Tibial nerve (tissue), 4 donors: ENCODE measurements around the gene WSB2. TPM values are rescaled to one million over a fixed set of nuclear protein-coding genes. Genes with fewer than 3 reads are reported as not detected.
"Not testable (repeated sequence)": the region's sequence is repeated elsewhere in the genome, so short reads cannot be mapped to it uniquely, and the experiment has no call there.

Source experiments
- DNase-seq, 2 donors: peaks; one replicate each; pipeline ENCODE4 v3.0.0-alpha.2; 2019; ENCODE audit warnings: low spot score in 2 of 2
- H3K27ac ChIP-seq, 4 donors: fragments of 200-600 bp; sonication (generic) in 3 of 4; one replicate each; pipeline ENCODE4 v1.5.1; 2017 to 2019; ENCODE audit warnings: mild to moderate bottlenecking in 1 of 4
- H3K27me3 ChIP-seq, 2 donors: fragments of 200-600 bp; sonication (generic) in 1 of 2; one replicate each; pipeline versions ENCODE4 v1.5.1 to v1.6.0; 2017 to 2019
- H3K36me3 ChIP-seq, 3 donors: fragments of 200-600 bp; sonication (generic); one replicate each; pipeline ENCODE4 v1.5.1; 2018 to 2019
- H3K4me1 ChIP-seq, 4 donors: fragments of 200-600 bp; sonication (generic) in 3 of 4; one replicate each; pipeline ENCODE4 v1.5.1; 2017 to 2019
- H3K4me3 ChIP-seq, 4 donors: fragments of 200-600 bp; sonication (generic) in 3 of 4; one replicate each; pipeline ENCODE4 v1.5.1; 2017 to 2019; ENCODE audit warnings: mild to moderate bottlenecking in 1 of 4, moderate library complexity in 1 of 4
- H3K9me3 ChIP-seq, 4 donors: fragments of 200-600 bp; sonication (generic) in 3 of 4; one replicate each; pipeline ENCODE4 v1.5.1; 2017 to 2019
- EP300 ChIP-seq, 2 donors: sonication (generic); formaldehyde crosslinking; IDR thresholded peaks; one replicate each; pipeline ENCODE4 v1.6.1; 2017; ENCODE audit warnings: antibody characterized with exemption in 2 of 2, mild to moderate bottlenecking in 1 of 2
- POLR2A ChIP-seq, 2 donors: fragments of 450-650 bp; IDR thresholded peaks; one replicate each; pipeline ENCODE4 v1.6.1; 2017; ENCODE audit warnings: antibody characterized with exemption in 2 of 2, mild to moderate bottlenecking in 2 of 2, moderate library complexity in 2 of 2
- whole genome bisulfite sequencing, 2 donors: methylation state at CpG; one replicate each; pipeline ENCODE4 v1.1.5; 2018; 5-methylcytosine and 5-hydroxymethylcytosine counted together
- total RNA-seq, 4 donors: library from RNA; depleted of rRNA; stranded (reverse); fragments of >200 nt; gene quantifications; one replicate each; pipeline ENCODE4 v1.1.0, GENCODE V29; 2016
- TF ChIP-seq, protein P1 (sequence below), 5 experiments: fragments of 200-600 bp in 3 of 5; fragments of 450-650 bp in 2 of 5; sonication (generic) in 3 of 5; IDR thresholded peaks; one replicate each; pipeline ENCODE4 v1.5.1; 2016 to 2019; ENCODE audit warnings: antibody characterized with exemption in 5 of 5, mild to moderate bottlenecking in 3 of 5, moderate library complexity in 2 of 5

WSB2 gene
- total RNA-seq, 4 donors from 2014 or later = 39.8 to 66.9 (median 48.0) TPM

DNA sequence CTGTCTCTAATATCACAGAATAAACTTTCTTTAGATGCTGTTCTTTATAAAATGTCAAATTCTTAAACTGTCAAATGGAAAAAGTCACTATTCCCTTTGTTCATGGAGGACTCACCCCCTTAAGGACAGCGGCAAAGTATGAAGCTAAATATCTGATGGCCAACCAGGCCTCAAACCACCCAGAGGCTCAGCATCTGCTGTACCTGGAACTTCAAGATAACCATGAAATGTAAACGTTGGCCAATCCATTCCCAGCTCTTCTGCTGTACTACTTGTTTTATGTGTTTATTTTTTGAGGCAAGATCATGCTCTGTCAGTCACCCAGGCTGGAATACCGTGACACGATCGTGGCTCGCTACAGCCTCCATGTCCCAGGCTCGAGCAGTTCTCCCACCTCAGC, 28.8 kb downstream of the WSB2 start:
- peaks cover 0 to 99% (median 0%) of the 10 kb centered on the region in 3 donors for H3K36me3 ChIP-seq
- 93 to 95% methylated on average over 7 of the region's 7 CpGs for WGBS, 2 donors
- no peak overlapping the region for H3K4me3 ChIP-seq
- H3K4me1 ChIP-seq = peaks cover 0 to 7% (median 0%) of the 10 kb centered on the region in 4 donors
- DNase-seq = no peak
- TF ChIP-seq, protein P1, sequence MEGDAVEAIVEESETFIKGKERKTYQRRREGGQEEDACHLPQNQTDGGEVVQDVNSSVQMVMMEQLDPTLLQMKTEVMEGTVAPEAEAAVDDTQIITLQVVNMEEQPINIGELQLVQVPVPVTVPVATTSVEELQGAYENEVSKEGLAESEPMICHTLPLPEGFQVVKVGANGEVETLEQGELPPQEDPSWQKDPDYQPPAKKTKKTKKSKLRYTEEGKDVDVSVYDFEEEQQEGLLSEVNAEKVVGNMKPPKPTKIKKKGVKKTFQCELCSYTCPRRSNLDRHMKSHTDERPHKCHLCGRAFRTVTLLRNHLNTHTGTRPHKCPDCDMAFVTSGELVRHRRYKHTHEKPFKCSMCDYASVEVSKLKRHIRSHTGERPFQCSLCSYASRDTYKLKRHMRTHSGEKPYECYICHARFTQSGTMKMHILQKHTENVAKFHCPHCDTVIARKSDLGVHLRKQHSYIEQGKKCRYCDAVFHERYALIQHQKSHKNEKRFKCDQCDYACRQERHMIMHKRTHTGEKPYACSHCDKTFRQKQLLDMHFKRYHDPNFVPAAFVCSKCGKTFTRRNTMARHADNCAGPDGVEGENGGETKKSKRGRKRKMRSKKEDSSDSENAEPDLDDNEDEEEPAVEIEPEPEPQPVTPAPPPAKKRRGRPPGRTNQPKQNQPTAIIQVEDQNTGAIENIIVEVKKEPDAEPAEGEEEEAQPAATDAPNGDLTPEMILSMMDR (IDR thresholded peaks at IDR 0.05) = no peak
- TF ChIP-seq POLR2A (IDR thresholded peaks at IDR 0.05) (no peak), EP300 (IDR thresholded peaks at IDR 0.05) (no peak)
- H3K27ac ChIP-seq = no peak overlapping the region
- no peaks in the 10 kb centered on the region for H3K9me3 ChIP-seq
- H3K27me3 ChIP-seq = no peaks in the 10 kb centered on the region

DNA sequence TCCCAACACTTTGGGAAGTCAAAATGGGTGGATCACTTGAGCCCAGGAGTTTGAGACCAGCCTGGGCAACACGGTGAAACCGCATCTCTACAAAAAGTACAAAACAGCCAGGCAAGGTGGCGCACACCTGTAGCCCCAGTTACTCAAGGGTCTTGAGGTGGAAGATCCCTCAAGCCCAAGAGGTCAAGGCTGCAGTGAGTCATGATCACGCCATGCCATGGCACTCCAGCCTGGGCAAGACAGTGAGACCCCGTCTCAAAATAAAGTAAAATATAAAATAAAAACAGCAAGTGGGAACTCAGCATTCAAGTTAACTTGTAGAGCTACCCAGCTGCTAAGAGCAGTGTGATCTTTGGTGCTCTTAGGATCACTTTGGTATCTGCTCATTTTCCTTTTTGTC, 31.8 kb downstream of the WSB2 start:
- TF ChIP-seq EP300 (IDR thresholded peaks at IDR 0.05) = no peak
- TF ChIP-seq POLR2A (IDR thresholded peaks at IDR 0.05) = no peak
- TF ChIP-seq, protein P1 (IDR thresholded peaks at IDR 0.05) = no peak
- no peaks in the 10 kb centered on the region for H3K9me3 ChIP-seq
- no peak overlapping the region for H3K27ac ChIP-seq
- no peak overlapping the region for H3K4me3 ChIP-seq
- no peaks in the 10 kb centered on the region for H3K4me1 ChIP-seq
- DNase-seq = no peak
- 97 to 99% methylated on average over 5 of the region's 5 CpGs for WGBS, 2 donors
- no peaks in the 10 kb centered on the region for H3K27me3 ChIP-seq
- H3K36me3 ChIP-seq = peaks cover 0 to 99% (median 0%) of the 10 kb centered on the region in 3 donors

DNA sequence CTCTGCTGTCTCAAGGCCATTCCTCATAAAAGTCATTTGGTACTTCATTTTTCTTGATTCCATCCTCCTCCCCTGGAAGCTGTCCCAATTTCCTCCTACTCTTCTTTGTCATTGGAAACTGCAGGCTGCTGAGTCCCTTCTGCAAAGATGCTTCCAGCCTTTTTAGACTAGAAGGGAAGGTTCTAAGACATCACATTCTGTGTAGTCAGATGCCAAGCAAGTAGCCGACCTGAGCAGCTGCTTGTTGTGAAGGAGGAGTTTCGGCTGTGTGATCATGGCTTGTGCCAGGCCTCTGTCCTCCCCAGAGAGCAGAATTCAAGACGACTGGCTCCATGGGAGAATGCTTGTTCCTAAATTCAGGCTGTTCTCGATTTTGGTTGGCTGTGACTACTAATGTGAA, 35.8 kb downstream of the WSB2 start:
- H3K36me3 ChIP-seq = peaks cover 0 to 98% (median 0%) of the 10 kb centered on the region in 3 donors
- no peak overlapping the region for H3K4me3 ChIP-seq
- TF ChIP-seq, protein P1 (IDR thresholded peaks at IDR 0.05) = no peak
- no peak for TF ChIP-seq EP300 (IDR thresholded peaks at IDR 0.05)
- TF ChIP-seq POLR2A (IDR thresholded peaks at IDR 0.05) = no peak
- H3K27me3 ChIP-seq = no peaks in the 10 kb centered on the region
- no peaks in the 10 kb centered on the region for H3K9me3 ChIP-seq
- WGBS, 2 donors = 79 to 82% methylated on average over 4 of the region's 4 CpGs
- no peak overlapping the region for H3K27ac ChIP-seq
- no peaks in the 10 kb centered on the region for H3K4me1 ChIP-seq
- no peak for DNase-seq

DNA sequence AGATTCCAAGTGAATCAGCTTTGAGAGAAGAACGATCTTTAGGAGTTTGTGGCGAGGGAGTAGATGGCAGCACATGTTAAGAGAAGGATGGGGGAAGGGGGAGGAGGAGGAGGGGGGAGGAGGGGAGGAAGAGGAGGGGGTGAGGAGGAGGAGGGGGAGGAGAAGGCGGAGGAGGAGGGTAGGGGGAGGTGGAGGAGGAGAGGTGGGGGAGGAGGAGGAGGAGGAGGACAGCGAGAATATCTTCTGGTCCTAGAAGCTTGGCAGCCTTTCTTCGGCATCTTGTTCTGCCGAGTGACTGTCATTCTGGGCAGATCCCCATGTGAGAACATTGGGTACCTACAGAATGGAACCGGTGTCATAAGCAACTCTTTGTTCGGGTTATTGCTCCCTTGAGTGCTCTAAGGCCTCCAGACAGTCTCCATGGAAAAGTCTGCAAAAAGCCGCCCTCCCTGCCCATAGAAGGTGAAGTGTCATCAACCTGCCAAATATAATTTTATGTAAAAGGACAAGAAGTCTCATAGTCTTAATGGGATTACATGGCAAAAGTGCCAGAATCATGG, 37.6 kb downstream of the WSB2 start:
- Histone ChIP-seq H3K4me3 (no peak overlapping the region), H3K27me3 (no peaks in the 10 kb centered on the region), H3K9me3 (no peaks in the 10 kb centered on the region), H3K36me3 (peaks cover 0 to 93% (median 0%) of the 10 kb centered on the region in 3 donors), H3K4me1 (no peaks in the 10 kb centered on the region), H3K27ac (no peak overlapping the region)
- no peak for DNase-seq
- TF ChIP-seq EP300 (IDR thresholded peaks at IDR 0.05) (no peak), POLR2A (IDR thresholded peaks at IDR 0.05) (no peak)
- TF ChIP-seq, protein P1 (IDR thresholded peaks at IDR 0.05) = no peak
- 71 to 79% methylated on average over 9 of the region's 9 CpGs for WGBS, 2 donors

DNA sequence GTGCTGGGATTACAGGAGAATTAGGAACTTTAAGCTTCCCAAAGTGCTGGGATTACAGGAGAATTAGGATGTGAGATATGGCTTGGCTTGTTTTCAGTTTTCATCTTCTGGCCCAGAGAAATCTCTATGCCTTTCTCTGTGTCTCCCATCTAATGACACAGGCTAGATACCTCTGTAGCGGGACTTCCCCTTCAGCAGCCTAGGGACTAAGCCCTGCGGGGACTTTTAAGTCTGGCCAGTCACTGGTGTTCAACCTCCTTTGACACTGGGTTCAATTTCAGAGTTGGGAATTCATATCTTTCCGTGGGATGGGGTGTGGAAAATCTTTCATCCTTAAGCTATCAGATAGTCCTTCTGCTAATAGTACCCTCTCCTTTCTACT, 38.3 kb downstream of the WSB2 start:
- TF ChIP-seq, protein P1 (IDR thresholded peaks at IDR 0.05) = no peak
- no peak for TF ChIP-seq POLR2A (IDR thresholded peaks at IDR 0.05)
- no peak for TF ChIP-seq EP300 (IDR thresholded peaks at IDR 0.05)
- Histone ChIP-seq H3K27me3 (no peaks in the 10 kb centered on the region), H3K36me3 (peaks cover 0 to 86% (median 0%) of the 10 kb centered on the region in 3 donors), H3K4me1 (peaks cover 0 to 5% (median 0%) of the 10 kb centered on the region in 4 donors), H3K4me3 (no peak overlapping the region), H3K9me3 (no peaks in the 10 kb centered on the region), H3K27ac (no peak overlapping the region)
- no peak for DNase-seq
- WGBS, 2 donors = 90 to 91% methylated on average over 3 of the region's 3 CpGs

DNA sequence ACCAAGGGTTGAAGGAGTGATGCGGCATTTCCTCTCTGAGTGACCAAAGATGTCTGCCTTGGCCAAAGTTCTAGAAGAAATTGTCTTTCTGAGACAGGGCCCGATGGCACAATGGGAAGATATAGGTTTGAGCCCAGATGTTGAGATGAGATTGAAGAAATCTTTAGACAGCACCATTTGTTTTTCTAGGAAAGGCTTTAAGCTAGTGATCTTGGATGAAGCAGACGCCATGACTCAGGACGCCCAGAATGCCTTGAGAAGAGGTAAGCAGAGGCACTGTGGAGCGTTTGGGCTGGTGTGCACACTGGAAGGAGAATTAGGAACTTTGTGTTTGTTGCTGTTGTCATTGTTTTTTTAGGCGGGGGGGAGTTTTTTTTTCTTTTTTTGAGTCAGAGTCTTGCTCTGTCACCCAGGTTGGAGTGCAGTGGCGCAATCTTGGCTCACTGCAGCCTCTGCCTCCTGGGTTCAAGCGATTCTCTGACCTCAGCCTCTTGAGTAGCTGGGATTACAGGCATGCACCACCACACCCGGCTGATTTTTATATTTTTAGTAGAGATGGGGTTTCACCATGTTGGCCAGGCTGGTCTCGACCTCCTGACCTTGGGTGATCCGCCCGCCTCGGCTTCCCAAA, 38.8 kb downstream of the WSB2 start:
- H3K9me3 ChIP-seq, DNase-seq, H3K27ac ChIP-seq, H3K4me3 ChIP-seq, H3K27me3 ChIP-seq: not testable (repeated sequence)
- peaks cover 0 to 81% (median 0%) of the 10 kb centered on the region in 3 donors for H3K36me3 ChIP-seq
- peaks cover 0 to 10% (median 2%) of the 10 kb centered on the region in 4 donors for H3K4me1 ChIP-seq
- 92 to 93% methylated on average over 13 of the region's 13 CpGs for WGBS, 2 donors
